GM12878 (cell line): ENCODE data around the gene SDHAF2. TPM values are rescaled to one million over a fixed set of nuclear protein-coding genes. Genes with fewer than 3 reads are reported as not detected.

Experiments
- ATAC-seq: fragments of 200-7000 bp; cut with Tn5 transposase; 3 replicates; pipeline ENCODE4 v1.9.1; 2020; ENCODE audit warnings: mild to moderate bottlenecking, moderate library complexity
- BruUV-seq: library from RNA; stranded (reverse); fragments of 400-500 nt; replicated peaks from 2 replicates; lab custom pipeline; 2021; lab: Mats Ljungman, UMichigan
- CTCF ChIA-PET: fragments of 300-600 bp; sonication (Branson Sonifier 250); formaldehyde crosslinking; extraction: SDS; loops from one replicate; lab custom pipeline; 2021; ENCODE audit warnings: inconsistent platforms; lab: Yijun Ruan, JAX
- POLR2A ChIA-PET: fragments of 350-600 bp; formaldehyde crosslinking; extraction: SDS; loops from one replicate; lab custom pipeline; 2021; ENCODE audit warnings: inconsistent platforms; lab: Charles Lee
- RAD21 ChIA-PET: fragments of 300-600 bp; sonication (Branson Sonifier 250); formaldehyde crosslinking; loops from one replicate; lab custom pipeline; 2023; ENCODE audit warnings: antibody characterized with exemption; ENCODE audit not compliant: unreplicated experiment; lab: Charles Lee
- SMC1A ChIA-PET: fragments of 300-600 bp; sonication (Branson Sonifier 250); formaldehyde crosslinking; loops from one replicate; lab custom pipeline; 2023; ENCODE audit not compliant: unreplicated experiment, uncharacterized antibody; lab: Charles Lee
- DNase-seq: peaks from one replicate; pipeline ENCODE4 v3.0.0-alpha.2; 2011; ENCODE audit warnings: low read depth, low spot score
- FAIRE-seq: peaks from 3 replicates; lab custom pipeline; 2011; peaks lifted over from hg19 to GRCh38; lab: Jason Lieb, UNC
- H2AFZ ChIP-seq: 2 replicates; pipeline ENCODE4 v1.6.0; 2011; ENCODE audit warnings: low read depth, low read length, control low read depth; ENCODE audit not compliant: control insufficient read depth
- H3K27ac ChIP-seq: 2 replicates; pipeline ENCODE4 v1.5.1; 2011; ENCODE audit warnings: control low read depth; ENCODE audit not compliant: control insufficient read depth, insufficient read depth
- H3K27me3 ChIP-seq, 2 experiments: replicated peaks in 1 of 2; 2 replicates each; pipeline versions ENCODE4 v1.6.0 to v1.6.1; 2011; ENCODE audit warnings: low read length in 1 of 2; ENCODE audit not compliant: control insufficient read depth in 2 of 2, insufficient read depth in 2 of 2
- H3K36me3 ChIP-seq, 2 experiments: 2 replicates each; pipeline ENCODE4 v1.5.1; 2011; ENCODE audit warnings: low read length in 1 of 2; ENCODE audit not compliant: control insufficient read depth in 2 of 2, insufficient read depth in 2 of 2
- H3K4me1 ChIP-seq: 2 replicates; pipeline ENCODE4 v1.6.1; 2011; ENCODE audit warnings: mild to moderate bottlenecking, low read length, moderate library complexity, mixed read lengths; ENCODE audit not compliant: control insufficient read depth, insufficient read depth
- H3K4me2 ChIP-seq: 2 replicates; pipeline ENCODE4 v1.6.0; 2011; ENCODE audit warnings: control low read depth; ENCODE audit not compliant: control insufficient read depth, insufficient read depth
- H3K4me3 ChIP-seq: fragments of 200-600 bp; sonication (generic); 2 replicates; pipeline ENCODE4 v1.5.1; 2016
- H3K79me2 ChIP-seq: 2 replicates; pipeline ENCODE4 v1.6.0; 2011; ENCODE audit warnings: low read length; ENCODE audit not compliant: control insufficient read depth, insufficient read depth
- H3K9ac ChIP-seq: 2 replicates; pipeline ENCODE4 v1.8.0; 2011; ENCODE audit warnings: low read length, control low read depth, mixed read lengths; ENCODE audit not compliant: control insufficient read depth, insufficient read depth
- H3K9me3 ChIP-seq: replicated peaks from 3 replicates; pipeline ENCODE4 v1.5.1; 2011; ENCODE audit warnings: mild to moderate bottlenecking, low read length; ENCODE audit not compliant: control insufficient read depth, insufficient read depth
- H4K20me1 ChIP-seq: 2 replicates; pipeline ENCODE4 v1.6.0; 2011; ENCODE audit not compliant: control insufficient read depth, insufficient read depth
- CEBPZ ChIP-seq: fragments of 150-350 bp; IDR thresholded peaks from 2 replicates; pipeline ENCODE4 v1.6.1; 2016; ENCODE audit warnings: low read depth, low read length
- CHD4 ChIP-seq: fragments of 200-600 bp; sonication (generic); IDR thresholded peaks from 2 replicates; pipeline ENCODE4 v1.6.1; 2016; ENCODE audit warnings: mild to moderate bottlenecking
- EGR1 ChIP-seq, 2 experiments: IDR thresholded peaks; 1 replicate in 1 of 2; 2 replicates in 1 of 2; pipeline ENCODE4 v1.6.1; 2011 to 2012; ENCODE audit warnings: low read depth in 2 of 2, low read length in 2 of 2, borderline replicate concordance in 1 of 2, mild to moderate bottlenecking in 1 of 2, moderate library complexity in 1 of 2
- EP300 ChIP-seq, 2 experiments: fragments of 150-350 bp in 1 of 2; IDR thresholded peaks; 2 replicates each; pipeline ENCODE4 v1.6.1; 2011 to 2012; ENCODE audit warnings: low read depth in 2 of 2, low read length in 2 of 2, borderline replicate concordance in 1 of 2, improper control_type of control experiment in 1 of 2, inconsistent platforms in 1 of 2; ENCODE audit not compliant: control insufficient read depth in 1 of 2
- HDAC2 ChIP-seq: fragments of 200-600 bp; sonication (generic); IDR thresholded peaks from 2 replicates; pipeline ENCODE4 v1.6.1; 2017
- HDAC6 ChIP-seq: fragments of 200-600 bp; sonication (generic); IDR thresholded peaks from one replicate; pipeline ENCODE4 v1.8.0; 2017; ENCODE audit warnings: antibody characterized with exemption; ENCODE audit not compliant: unreplicated experiment
- KAT2A ChIP-seq: conservative IDR thresholded peaks from 2 replicates; pipeline ENCODE4 v1.6.1; 2011; ENCODE audit warnings: low read depth, low read length; ENCODE audit not compliant: control insufficient read depth
- RAD51 ChIP-seq: fragments of 450-650 bp; IDR thresholded peaks from 2 replicates; pipeline ENCODE4 v1.6.1; 2016; ENCODE audit warnings: moderate library complexity, mild to moderate bottlenecking, inconsistent platforms
- RELA ChIP-seq: fragments of 450-650 bp; IDR thresholded peaks from 2 replicates; pipeline ENCODE4 v1.8.0; 2014; ENCODE audit warnings: borderline replicate concordance; ENCODE audit not compliant: partially characterized antibody
- RFX5 ChIP-seq: IDR thresholded peaks from 2 replicates; pipeline ENCODE4 v1.6.1; 2011; ENCODE audit warnings: low read depth, low read length, improper control_type of control experiment
- SMC3 ChIP-seq: IDR thresholded peaks from 2 replicates; pipeline ENCODE4 v1.6.1; 2011; ENCODE audit warnings: low read length, improper control_type of control experiment, borderline replicate concordance
- YBX1 ChIP-seq: fragments of 450-650 bp; IDR thresholded peaks from 2 replicates; pipeline ENCODE4 v1.6.1; 2016; ENCODE audit warnings: antibody characterized with exemption
- ZNF622 ChIP-seq: fragments of 450-650 bp; IDR thresholded peaks from 2 replicates; pipeline ENCODE4 v1.6.1; 2017; ENCODE audit warnings: mild to moderate bottlenecking, inconsistent platforms
- WGBS: methylation state at CpG from one replicate; pipeline ENCODE4 v1.1.6; 2016; ENCODE audit warnings: low lambda C conversion rate; ENCODE audit not compliant: insufficient replicate concordance, insufficient coverage; ENCODE audit errors: missing lambda C conversion rate; 5-methylcytosine and 5-hydroxymethylcytosine counted together
- in situ Hi-C: fragments of 300-500 bp; cut with MboI; formaldehyde crosslinking; loops from 9 replicates; pipeline ENCODE4 v1.14.3; 2018; ENCODE audit warnings: mixed read lengths
- intact Hi-C: fragments of 100-400 bp; cut with micrococcal nuclease; formaldehyde crosslinking; loops from one replicate; pipeline ENCODE4 v1.14.2; 2022; ENCODE audit not compliant: unreplicated experiment
- polyA plus RNA-seq, 11 experiments: library from polyadenylated mRNA; depleted of rRNA in 4 of 11; unstranded in 6 of 11; stranded (reverse) in 5 of 11; fragments of >200 nt; fragmentation: Nextera tagmentation in 4 of 11; fragmentation: Illumina TruSeq in 1 of 11; extraction: Ambion mirVana in 4 of 11; extraction: Trizol in 1 of 11; gene quantifications; 1 replicate in 1 of 11; 2 replicates in 10 of 11; pipeline versions ENCODE4 v1.2.1 to v1.2.3, GENCODE V29; 2011 to 2016; ENCODE audit warnings: inconsistent platforms in 2 of 11, missing spikeins in 2 of 11, low read depth in 1 of 11
- total RNA-seq, 4 experiments: library from RNA; depleted of rRNA in 3 of 4; stranded (reverse); fragments of >200 nt in 3 of 4; fragmentation: Illumina TruSeq in 1 of 4; extraction: Trizol in 1 of 4; gene quantifications; 2 replicates each; pipeline versions ENCODE4 v1.2.1 to v1.2.3, GENCODE V29; 2013 to 2021
- TF ChIP-seq, protein P1 (sequence below): IDR thresholded peaks from 2 replicates; pipeline ENCODE4 v1.6.1; 2012; ENCODE audit warnings: low read depth, low read length, improper control_type of control experiment
- TF ChIP-seq, protein P2 (sequence below): IDR thresholded peaks from 2 replicates; pipeline ENCODE4 v1.6.1; 2011; ENCODE audit warnings: mild to moderate bottlenecking, low read depth, low read length, moderate library complexity; ENCODE audit not compliant: insufficient replicate concordance
- TF ChIP-seq, protein P3 (sequence below): IDR thresholded peaks from 2 replicates; pipeline ENCODE4 v1.6.1; 2011; ENCODE audit warnings: low read depth, low read length, improper control_type of control experiment, borderline replicate concordance
- TF ChIP-seq, protein P4 (sequence below): fragments of 450-650 bp; IDR thresholded peaks from 2 replicates; pipeline ENCODE4 v1.6.1; 2014; ENCODE audit warnings: mild to moderate bottlenecking

The SDHAF2 gene
- total and polyA plus RNA-seq, 10 of the 15 experiments (the other 5 are each of a cell fraction or from before 2014, with no cell fraction given): 30.6 to 160 (median 78.3) TPM

- ChIA-PET CTCF (interaction anchor here (0.8 to 1.1 kb wide), 2 partner anchors 17 to 186 kb away, joined by 3 read pairs; no protein-coding TSS in a partner anchor), POLR2A (no interaction called here), SMC1A (no interaction called here), RAD21 (no interaction called here)
- intact Hi-C loops (no loop called here), in situ Hi-C loops (no loop called here)
- peaks cover 5 to 9% of the 10 kb centered on the region in 2 experiments for H3K36me3 ChIP-seq
- 98% methylated on average over 2 of the region's 2 CpGs for WGBS
- H3K9me3 ChIP-seq: no peaks in the 10 kb centered on the region
- no peak overlapping the region for H3K9ac ChIP-seq
- H4K20me1 ChIP-seq: 0 out of 2 replicates have a peak, but pooled peaks cover 2% of the 10 kb centered on the region
- H3K27me3 ChIP-seq: no peaks in the 10 kb centered on the region
- H2AFZ ChIP-seq: no peak overlapping the region
- H3K27ac ChIP-seq: no peak overlapping the region
- H3K79me2 ChIP-seq: no peaks in the 10 kb centered on the region
- ATAC-seq (no peak), FAIRE-seq (no peak), DNase-seq (no peak)
- H3K4me2 ChIP-seq: no peak overlapping the region
- no peak overlapping the region for H3K4me3 ChIP-seq
- H3K4me1 ChIP-seq: no peaks in the 10 kb centered on the region
- TF ChIP-seq RAD51 (no peak), HDAC6 (no peak), ZNF622 (no peak), CHD4 (no peak), RELA (no peak), SMC3 (no peak), EP300 (IDR thresholded peaks at IDR 0.05; ENCODE audit: borderline replicate concordance in 1 of 2, control insufficient read depth in 1 of 2, low read depth in 2 of 2, low read length in 2 of 2) (no peak), RFX5 (no peak), CEBPZ (no peak), KAT2A (no peak), YBX1 (no peak), EGR1 (IDR thresholded peaks at IDR 0.05; ENCODE audit: borderline replicate concordance in 1 of 2, low read depth in 2 of 2, low read length in 2 of 2) (no peak), HDAC2 (no peak)
- TF ChIP-seq, protein P1, sequence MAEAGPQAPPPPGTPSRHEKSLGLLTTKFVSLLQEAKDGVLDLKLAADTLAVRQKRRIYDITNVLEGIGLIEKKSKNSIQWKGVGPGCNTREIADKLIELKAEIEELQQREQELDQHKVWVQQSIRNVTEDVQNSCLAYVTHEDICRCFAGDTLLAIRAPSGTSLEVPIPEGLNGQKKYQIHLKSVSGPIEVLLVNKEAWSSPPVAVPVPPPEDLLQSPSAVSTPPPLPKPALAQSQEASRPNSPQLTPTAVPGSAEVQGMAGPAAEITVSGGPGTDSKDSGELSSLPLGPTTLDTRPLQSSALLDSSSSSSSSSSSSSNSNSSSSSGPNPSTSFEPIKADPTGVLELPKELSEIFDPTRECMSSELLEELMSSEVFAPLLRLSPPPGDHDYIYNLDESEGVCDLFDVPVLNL: no peak
- TF ChIP-seq, protein P2, sequence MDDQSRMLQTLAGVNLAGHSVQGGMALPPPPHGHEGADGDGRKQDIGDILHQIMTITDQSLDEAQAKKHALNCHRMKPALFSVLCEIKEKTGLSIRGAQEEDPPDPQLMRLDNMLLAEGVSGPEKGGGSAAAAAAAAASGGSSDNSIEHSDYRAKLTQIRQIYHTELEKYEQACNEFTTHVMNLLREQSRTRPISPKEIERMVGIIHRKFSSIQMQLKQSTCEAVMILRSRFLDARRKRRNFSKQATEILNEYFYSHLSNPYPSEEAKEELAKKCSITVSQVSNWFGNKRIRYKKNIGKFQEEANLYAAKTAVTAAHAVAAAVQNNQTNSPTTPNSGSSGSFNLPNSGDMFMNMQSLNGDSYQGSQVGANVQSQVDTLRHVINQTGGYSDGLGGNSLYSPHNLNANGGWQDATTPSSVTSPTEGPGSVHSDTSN: no peak
- TF ChIP-seq, protein P3, sequence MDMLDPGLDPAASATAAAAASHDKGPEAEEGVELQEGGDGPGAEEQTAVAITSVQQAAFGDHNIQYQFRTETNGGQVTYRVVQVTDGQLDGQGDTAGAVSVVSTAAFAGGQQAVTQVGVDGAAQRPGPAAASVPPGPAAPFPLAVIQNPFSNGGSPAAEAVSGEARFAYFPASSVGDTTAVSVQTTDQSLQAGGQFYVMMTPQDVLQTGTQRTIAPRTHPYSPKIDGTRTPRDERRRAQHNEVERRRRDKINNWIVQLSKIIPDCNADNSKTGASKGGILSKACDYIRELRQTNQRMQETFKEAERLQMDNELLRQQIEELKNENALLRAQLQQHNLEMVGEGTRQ: no peak
- TF ChIP-seq, protein P4, sequence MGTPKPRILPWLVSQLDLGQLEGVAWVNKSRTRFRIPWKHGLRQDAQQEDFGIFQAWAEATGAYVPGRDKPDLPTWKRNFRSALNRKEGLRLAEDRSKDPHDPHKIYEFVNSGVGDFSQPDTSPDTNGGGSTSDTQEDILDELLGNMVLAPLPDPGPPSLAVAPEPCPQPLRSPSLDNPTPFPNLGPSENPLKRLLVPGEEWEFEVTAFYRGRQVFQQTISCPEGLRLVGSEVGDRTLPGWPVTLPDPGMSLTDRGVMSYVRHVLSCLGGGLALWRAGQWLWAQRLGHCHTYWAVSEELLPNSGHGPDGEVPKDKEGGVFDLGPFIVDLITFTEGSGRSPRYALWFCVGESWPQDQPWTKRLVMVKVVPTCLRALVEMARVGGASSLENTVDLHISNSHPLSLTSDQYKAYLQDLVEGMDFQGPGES: no peak
- TF ChIP-seq, all 136 proteins: peak for 0
- no TSS peak for BruUV-seq
These were observed 22.9 kb downstream of the SDHAF2 start for GRCh38 chr11:61452825-61453224.
